GM21737 (cell line): Measurements from ENCODE around the gene GOPC.
A peak's percentile ranks its signal among the peaks of the same experiment; 100 is the strongest.
"Not testable (repeated sequence)": the region's sequence is repeated elsewhere in the genome, so short reads cannot be mapped to it uniquely, and the experiment has no call there.

ENCODE experiments used
- ATAC-seq: cut with Tn5 transposase; IDR thresholded peaks from one replicate; pipeline ENCODE4 v1.9.1; 2021; ENCODE audit warnings: mild to moderate bottlenecking, moderate library complexity; ENCODE audit not compliant: unreplicated experiment

The GOPC gene

DNA sequence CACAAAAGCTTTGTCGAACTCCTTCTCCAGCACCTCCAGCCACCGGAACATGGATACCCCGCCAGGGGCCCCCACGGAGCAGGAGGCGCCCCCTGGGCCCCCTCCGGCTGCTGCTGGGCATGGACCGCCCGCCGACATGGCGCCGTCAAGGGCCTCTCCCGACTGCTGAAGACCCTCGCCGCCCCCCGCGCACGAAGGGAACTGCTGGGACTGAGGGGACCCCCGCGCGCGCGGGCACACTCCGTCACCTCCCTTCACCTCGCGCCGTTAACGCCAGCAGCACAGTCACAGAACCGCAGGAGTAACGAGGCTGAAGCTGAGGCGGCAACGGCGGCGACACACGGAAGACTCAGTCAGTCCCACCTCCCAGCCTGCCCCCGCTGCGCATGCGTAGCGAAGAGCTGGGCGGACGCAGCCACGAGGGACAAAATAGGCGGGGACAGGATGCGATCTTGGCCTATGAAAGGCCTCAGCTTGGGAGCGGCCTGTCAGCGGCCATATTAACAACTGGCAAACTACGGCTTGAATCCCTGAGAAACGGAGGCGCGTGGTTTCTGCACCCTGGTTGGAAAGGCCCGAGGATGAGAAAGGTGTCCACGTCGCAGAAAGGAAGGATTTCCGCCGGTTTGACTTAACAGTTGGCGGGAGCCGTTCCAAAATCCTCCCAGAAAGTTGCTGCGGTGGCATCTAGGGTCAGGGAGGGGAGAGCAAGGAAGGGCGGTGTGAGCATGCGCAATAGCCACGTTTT lies at the start of gene GOPC:
GOPC (minus strand) TSS at position 361 of the 748 bp plus-strand sequence; CDS start at position 138, 223 bp downstream.
- peak; percentile 95 for ATAC-seq

GRCh38 chr6:117651984-117652383 lies 49.7 kb upstream of the GOPC start:
- not testable (repeated sequence) for ATAC-seq

GRCh38 chr6:117642976-117643375 lies 40.7 kb upstream of the GOPC start:
- ATAC-seq: no peak

DNA sequence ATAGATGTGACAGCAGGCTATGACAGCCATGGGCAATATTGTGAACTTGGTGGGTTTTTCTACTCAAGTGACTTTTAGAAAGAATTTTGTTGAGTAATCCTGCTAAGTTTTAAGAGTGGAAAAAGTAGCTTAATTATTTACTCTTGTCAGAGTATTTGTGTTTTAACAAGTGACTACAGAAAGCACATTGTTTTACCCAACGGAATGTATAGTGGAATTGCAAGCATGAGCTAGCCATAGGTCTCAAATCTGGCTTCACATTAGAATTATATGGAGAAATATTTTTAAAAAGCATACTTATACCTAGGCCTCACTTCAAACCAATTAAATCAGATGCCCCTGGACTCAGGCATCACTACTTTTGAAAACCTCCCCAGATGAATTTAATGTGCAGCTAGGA lies 35.5 kb upstream of the GOPC start:
- no peak for ATAC-seq

- no peak for ATAC-seq
These were observed 26.9 kb upstream of the GOPC start for GRCh38 chr6:117629119-117629660.

GRCh38 chr6:117627533-117627932 lies 25.2 kb upstream of the GOPC start:
- ATAC-seq: no peak

DNA sequence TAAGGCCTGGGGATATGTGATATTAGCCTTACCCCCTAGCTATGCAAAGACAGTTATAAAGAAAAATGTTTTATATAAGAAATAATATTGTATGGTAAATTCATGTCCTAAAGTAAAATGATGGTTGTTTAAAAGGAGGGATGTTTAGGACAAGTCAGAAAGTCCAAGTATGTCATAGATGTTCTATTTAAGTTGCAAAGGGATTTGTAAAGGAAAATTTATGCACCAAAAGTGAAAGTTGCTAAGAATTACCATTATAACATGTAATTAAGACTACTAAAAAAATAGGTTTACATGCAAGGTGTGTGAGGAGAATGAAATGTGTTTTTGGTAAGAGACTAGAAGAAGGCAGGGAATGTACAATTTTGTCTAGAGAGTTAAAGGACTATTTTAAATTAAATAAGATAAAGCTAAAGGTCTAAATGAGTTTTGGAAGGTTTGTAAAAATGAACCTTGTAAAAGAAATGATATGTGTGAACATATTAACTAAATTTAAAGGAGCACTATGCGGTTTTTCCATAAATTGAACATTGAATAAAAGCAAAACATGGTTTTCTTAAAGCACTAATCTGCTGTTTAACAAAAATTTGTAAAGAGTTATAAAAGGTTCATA lies 22.7 kb upstream of the GOPC start:
- no peak for ATAC-seq

GRCh38 chr6:117619178-117619577 lies 16.9 kb upstream of the GOPC start:
- ATAC-seq: no peak

GRCh38 chr6:117617210-117618035 lies 15.1 kb upstream of the GOPC start:
- no peak for ATAC-seq

DNA sequence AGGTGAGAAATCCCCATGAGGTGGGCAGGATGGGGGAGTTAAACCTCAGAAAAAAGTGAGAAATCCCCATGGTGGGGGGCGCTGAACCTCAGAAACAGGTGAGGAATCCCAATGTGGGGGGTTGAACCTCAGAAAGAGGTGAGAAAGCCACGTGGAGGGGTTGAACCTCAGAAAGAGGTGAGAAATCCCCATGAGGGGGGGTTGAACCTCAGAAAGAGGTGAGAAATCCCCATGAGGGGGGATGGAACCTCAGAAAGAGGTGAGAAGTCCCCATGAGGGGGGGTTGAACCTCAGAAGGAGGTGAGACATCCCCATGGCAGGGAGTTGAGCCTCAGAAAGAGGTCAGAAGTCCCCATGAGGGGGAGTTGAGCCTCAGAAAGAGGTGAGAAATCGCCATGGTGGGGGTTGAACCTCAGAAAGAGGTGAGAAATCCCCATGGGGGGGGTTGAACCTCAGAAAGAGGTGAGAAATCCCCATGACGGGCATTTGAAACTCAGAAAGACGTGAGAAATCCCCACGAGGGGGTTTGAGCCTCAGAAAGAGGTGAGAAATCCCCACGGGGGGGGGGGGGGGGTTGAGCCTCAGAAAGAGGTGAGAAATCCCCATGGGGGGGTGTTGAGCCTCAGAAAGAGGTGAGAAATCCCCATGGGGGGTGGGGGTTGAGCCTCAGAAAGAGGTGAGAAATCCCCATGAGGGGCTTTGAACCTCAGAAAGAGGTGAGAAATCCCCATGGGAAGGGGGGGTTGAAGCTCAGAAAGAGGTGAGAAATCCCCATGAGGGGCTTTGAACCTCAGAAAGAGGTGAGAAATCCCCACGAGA lies 14.3 kb upstream of the GOPC start:
- no peak for ATAC-seq

DNA sequence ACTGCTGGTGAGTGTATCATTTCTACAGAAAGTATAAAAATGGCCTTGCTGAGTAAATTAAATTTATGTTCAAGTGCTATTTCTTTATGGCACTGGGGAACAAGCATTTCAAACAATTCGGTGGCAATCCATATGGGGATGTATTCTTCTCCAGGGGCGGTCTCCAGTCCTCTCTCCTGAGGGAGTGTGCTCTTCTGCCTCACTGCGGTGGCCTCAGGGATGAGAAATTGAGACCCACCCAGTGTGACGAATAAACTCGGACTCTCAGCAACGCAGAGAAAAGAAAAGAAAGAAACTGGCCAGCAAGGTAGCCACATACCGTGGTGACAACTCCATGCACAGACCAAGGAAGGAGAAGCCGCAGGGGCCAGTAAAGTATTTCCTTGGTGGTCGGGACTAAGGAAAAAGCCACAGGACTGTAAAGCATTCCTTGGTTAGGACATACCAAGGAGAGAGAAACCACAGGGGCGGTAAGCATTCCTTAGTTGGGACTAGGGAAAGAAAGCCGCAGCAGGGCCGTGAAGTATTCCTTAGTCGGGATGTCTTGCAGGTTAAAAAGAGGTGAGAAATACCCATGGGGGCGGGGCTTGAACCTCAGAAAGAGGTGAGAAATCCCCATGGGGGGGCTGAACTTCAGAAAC lies 13.6 kb upstream of the GOPC start:
- ATAC-seq: no peak

GRCh38 chr6:117613920-117614560 lies 11.7 kb upstream of the GOPC start:
- no peak for ATAC-seq

DNA sequence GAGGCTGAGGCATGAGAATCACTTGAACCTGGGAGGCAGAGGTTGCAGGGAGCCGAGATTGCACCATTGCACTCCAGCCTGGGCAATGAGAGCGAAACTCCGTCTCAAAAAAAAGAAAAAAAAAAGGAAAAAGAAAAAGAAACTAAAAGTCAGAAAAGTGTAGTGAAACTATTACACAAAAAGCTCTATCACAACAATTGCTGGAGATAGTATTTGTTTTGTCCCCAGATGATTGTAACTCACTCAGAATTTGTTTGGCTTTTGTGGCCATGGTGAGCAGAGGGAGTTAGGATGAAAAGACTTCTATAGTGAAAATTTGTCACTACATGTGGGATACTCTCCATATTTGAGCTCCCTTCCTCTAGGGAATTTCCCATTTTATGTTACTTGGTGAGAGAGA lies 5.2 kb upstream of the GOPC start:
- no peak for ATAC-seq

DNA sequence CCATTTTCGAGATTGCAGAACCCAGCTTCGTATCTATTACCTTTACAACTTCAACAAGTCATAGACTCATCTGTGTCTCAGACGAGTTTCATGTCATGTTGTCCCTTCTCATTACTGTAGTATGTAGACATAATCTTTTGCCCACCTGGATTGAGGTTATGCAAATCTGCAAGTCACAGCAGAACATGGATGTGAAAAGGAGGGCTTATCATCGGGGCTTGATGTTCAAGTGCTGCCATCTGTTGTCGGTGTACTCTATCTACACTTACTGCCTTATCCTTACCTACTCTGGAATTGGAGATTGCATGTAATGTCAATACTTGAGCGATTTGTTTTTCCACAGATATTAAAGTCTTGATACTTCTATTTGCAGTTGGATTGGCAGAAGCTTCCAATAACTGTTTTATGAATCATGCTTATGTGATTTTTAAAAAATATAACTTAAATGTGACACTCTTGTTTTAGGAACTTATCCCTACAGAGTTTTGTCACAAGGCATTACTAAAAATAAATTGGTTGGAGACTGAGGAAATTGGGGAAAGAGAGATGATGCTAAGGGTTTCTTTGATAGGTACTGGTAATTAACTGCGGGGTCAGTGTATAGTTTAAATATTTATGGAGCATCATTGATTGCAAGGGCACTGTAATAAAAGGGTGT lies 3.0 kb upstream of the GOPC start:
- ATAC-seq: peak; percentile 42

DNA sequence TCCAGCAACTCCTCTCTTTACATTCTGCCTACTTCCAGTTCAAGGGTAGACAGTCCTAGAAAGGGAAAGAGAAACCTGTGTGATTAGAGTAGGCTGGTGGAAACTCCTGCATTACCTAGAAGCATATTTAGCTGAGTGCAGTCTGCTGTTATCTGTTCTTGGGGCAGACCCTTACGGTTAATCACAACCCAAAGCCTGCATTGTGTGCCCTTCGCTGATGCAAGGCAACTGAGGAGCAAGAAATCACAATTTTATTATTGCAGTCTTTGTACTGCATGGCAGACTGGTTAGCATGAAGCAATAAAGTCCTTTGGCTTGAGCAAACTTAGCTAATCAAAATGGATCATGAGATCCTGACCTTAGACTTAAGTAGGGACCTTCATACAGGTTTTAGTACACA lies 1.5 kb upstream of the GOPC start:
- ATAC-seq: no peak

DNA sequence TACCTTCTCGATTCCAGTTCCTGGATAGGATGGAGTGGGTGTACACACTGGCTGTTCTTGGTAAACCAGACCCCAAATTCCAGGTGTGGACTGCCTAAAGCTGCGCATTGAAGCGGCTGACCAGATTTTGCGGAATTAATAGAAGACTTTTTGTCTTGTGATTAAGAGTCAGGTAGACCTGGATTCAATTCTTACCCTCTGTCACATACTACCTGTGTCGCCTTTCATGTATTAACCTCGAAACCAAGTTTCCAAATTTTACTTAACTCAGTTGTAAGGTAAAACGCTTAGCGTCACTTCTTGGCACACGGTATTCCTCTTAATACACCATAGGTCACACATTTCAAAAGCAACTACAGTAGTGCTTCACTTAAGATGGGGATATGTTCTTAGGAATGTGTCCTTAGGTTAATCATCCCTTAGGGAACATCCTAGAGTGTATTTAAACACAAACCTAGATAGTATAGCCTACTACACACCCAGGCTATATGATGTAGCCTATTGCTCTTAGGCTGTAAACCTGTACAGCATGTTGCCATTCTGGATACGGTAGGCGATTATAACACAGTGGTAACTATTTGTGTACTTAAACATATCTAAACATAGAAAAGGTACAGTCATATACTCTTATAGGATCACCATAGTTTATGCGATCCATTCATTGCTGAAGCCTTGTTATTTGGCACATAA lies 733 bp upstream of the GOPC start:
- no peak for ATAC-seq

- peak; percentile 16 for ATAC-seq
These were observed 530 bp downstream of the GOPC start for GRCh38 chr6:117601811-117602150.

DNA sequence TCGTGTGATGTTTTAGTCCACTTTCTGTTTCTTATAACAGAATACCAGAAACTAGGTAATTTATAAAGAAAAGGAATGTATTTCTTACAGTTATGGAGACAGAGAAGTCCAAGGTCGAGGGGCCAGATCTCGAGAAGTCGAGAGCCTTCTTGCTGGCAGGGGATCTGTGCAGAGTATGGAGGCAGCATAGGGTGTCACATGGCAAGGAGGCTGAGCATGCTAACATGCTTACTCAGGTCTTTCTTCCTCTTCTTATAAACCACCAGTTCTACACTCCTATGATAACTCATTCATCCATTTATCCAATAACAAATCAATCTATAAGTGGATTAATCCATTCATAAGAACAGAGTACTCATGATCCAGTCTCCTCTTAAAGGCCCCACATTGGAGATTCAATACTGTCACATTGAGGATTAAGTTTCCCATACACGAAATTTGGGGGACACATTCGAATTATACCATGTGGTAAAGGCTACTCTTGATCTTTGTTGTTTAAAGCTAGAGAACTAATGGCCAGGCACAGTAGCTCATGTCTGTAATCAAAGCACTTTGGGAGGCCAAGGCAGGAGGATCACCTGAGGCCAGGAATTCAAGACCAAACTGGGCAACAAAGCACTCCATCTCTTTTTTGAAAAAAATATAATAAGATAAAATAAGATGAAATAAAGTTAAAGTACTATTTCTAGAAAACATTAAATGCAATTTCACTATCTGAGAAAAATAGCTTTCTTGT lies 2.1 kb downstream of the GOPC start:
- ATAC-seq: no peak
